ELF-1 (cell line): ENCODE results near the gene XPO6.

Experiments used
- DNase-seq: peaks from one replicate; pipeline ENCODE4 v3.0.0-alpha.2; 2016; ENCODE audit warnings: low read depth, low spot score

The XPO6 gene

DNA sequence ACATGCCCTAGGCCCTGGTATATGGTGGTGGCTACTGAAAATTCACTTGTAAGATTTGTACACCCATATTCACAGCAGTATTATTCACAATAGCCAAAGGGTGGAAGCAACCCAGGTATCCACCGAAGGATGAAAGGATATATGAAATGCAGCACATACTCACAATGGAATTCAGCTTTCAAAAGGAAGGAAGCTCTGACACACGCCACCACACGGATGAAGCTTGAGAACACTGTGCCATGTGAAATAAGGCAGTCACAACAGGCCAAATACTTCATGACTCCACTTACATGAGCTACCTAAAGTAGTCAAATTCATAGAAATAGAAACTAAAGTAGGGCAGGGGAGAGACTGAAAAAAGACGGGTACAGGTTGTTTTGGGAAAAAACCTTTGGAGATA is 2.9 kb downstream of the XPO6 start:
- no peak for DNase-seq

DNA sequence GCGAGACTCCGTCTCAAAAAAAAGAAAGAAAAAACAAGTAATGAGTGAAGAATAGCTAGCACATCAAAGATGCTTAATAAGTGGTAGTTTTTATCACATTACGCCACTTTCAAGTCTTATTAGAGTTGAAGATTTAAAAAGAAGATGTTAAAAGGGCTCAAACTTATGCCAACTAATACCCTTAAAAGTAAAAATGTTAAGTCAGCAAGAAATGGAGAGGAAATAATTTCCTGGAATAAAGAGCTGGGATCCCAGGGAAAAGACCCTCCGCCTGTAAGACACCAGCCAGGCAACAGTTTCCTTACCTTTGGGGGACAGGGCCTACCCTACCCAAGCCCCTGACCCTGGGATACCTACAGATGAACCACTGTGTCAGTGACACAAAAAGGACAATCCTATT is 3.6 kb downstream of the XPO6 start:
- no peak for DNase-seq

DNA sequence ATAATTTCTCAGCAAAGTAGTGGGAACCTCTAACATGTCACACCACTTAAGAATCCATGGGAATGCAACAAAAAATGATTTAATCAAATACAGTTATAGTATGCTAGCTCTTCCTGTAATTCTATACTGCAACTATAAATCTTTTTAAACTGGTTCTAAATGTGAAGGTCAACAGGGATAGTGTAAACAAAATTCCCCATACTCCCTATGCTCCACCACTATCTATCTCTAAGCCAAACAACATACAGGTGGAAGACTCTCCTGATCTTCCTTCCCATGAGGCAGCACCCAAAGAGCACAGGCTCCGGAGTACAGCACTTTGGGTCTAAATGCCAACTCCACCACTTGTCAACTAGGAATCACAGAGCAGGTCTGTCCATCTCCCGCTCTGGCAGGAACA is 4.4 kb downstream of the XPO6 start:
- no peak for DNase-seq

DNA sequence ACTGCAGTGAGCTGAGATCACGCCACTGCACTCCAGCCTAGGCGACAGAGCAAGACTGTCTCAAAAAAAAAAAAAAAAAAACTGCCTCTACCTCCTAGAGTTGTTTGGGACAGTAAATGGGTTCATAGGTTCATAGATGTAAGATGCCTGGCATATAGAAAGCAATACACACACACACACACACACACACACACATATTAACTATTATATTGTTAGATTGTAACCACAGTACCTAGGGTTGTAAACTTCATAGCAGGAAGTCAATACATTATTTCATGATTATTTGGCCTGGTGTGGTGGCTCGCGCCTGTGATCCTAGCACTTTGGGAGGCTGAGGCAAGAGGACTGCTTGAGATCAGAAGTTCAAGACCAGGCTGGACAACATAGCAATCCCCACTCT is 5.8 kb downstream of the XPO6 start:
- DNase-seq, result no peak

DNA sequence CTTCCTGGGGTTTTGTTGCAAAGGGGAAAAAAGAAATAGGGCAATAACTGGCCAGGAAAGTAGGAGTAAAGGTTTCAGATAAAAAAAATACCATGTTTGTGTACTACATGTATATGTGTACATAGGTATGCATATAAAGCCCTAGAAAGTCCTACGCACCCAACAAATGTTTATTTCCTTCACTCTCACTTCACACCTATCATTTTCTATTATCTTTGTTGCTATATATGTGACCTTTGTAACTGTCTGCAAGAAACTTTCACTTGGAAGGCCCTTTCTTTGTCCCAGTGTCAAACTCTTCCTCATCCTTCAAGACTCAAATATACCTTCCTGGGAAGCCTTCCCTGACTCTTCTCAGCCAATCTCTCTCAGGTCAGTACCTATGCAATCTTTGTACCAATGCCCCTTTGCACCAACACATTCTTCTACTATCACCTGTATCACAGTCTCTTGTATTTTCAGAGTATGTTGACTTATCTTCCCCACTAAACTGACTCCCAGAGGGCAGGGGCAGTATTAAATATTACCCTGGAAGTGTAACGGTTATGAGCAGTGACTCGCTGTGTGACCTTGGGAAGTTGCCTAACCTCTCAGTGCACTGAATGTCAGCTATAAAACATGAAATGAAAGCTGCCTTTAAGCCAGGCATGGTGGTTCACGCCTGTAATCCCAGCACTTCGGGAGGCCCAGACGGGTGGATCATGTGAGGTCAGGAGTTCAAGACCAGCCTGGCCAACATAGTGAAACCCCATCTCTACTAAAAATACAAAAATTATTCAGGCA is 6.5 kb downstream of the XPO6 start:
- no peak for DNase-seq

DNA sequence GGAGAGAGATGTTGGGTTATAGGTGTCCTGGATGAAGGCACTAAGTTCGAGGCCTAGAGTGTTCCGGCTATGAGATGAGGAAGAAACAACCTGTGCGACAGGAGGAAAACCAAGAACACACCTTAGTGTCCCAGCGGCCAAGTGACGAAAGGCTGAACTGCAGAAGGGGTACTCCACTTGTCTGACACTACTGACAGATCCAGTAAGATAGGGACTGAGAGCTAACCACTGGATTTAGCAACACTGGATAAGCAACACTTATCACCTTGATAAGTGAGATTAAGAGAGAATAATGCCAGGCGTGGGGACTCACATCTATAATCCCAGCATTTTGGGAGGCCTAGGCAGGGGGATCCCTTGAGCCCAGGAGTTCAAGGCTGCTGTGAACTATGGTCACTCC is 7.1 kb downstream of the XPO6 start:
- no peak for DNase-seq

DNA sequence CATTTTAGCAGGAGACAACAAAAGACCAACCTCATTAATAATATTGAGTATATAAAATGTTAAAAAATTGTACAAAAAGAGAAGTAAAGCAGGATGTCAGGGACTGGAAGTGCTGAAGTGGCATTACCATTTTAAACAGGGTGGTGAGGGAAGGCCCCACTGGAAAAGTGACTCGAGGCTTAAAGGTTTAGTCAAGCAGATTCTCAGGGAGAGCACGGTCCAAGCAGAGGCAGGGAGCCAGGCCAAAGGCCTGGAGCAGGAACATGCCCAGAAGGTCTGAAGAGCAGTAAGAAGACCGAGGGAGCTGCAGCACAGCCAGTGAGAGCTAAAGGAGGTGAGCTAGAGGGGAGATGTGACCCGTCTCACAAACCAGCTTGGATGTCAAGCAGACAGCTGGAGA is 7.6 kb downstream of the XPO6 start:
- DNase-seq, result no peak

DNA sequence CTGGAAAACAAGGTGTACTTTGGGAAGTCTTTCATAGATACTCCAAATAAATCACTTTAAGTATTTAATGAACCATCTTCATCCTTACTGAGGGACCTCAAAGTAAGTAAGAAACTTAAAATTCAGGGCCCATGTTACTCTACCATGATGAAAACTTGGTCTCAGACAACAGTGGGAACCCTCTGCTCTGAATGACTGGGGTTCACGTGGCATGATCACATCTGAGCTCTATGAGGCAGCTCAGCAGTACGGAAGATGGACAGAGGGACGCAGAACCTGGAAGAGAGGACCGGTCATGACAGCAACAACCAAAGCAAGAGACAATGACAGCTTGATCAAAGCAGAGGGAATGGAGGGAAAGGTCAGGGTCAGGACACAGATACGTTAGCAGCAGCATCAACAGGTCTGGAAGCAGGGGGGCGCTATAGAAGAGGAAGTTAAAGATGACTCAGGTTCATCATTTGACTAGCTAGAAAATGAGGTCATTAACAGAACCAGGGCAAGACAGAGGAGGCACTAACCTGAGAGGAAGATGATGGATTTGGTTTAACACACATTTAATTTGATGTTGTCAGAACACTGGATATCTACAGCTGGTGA is 9.5 kb downstream of the XPO6 start:
- no peak for DNase-seq

DNA sequence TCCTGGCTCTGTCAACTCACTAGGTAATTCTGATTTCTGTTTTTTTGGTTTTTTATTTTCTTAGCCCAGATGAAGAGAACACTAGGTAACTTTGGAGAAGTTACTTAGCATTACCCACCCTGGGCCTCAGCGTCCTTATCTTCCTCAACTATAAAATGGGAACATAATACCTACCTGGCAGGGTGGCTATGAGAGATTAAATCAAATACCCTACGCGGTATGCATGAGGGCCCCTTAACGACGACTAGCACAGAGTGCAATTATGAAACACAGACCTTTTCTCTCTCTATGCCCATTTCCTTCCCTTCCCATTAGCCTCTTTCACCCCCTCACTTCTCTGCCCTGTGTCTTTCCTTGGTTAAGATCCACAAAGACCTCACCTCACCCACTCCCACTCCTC is 11.1 kb downstream of the XPO6 start:
- no peak for DNase-seq

DNA sequence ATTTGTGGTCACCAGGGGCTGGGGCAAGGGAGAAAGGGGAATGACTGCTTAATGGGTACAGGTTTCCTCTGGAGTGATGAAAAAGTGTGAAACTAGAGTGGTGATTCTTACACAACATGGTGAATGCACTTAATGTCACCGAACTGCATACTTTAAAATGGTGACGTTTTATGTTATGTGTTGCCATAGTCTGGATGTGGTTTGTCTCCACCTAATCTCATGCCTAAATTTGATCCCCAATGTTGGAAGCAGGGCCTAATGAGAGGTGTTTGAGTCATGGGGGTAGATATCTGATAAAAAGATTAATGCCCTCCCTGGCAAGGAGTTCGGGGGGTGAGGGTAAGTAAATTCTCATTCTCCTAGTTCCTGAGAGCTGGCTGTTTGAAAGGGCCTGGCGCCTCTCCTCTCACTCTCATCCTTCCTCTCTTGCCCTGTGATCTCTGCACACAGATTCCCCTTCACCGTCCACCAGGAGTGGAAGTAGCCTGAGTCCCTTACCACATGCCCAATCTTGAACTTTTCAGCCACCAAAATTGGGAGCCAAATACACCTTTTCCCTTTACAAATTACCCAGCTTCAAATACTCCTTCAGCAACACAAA is 15.3 kb downstream of the XPO6 start:
- DNase-seq, result no peak

DNA sequence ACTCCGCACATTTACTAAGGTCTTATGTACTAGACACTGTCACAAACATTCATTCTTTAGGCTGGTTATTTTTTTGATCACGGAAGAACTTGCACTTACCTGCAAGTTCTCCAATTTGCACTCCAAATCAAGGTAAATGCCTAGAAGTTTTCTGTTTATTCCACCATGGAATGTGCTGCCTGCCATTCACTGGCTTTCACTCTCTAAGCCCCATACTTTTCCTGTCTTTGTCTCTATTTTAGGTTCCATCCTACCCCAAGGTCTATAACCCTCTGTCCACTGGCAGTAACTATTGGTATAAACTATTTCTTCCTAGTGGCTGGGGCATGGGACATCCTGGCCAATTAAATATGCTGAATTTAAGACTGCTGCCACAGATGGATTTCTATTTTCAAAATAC is 15.9 kb downstream of the XPO6 start:
- no peak for DNase-seq

DNA sequence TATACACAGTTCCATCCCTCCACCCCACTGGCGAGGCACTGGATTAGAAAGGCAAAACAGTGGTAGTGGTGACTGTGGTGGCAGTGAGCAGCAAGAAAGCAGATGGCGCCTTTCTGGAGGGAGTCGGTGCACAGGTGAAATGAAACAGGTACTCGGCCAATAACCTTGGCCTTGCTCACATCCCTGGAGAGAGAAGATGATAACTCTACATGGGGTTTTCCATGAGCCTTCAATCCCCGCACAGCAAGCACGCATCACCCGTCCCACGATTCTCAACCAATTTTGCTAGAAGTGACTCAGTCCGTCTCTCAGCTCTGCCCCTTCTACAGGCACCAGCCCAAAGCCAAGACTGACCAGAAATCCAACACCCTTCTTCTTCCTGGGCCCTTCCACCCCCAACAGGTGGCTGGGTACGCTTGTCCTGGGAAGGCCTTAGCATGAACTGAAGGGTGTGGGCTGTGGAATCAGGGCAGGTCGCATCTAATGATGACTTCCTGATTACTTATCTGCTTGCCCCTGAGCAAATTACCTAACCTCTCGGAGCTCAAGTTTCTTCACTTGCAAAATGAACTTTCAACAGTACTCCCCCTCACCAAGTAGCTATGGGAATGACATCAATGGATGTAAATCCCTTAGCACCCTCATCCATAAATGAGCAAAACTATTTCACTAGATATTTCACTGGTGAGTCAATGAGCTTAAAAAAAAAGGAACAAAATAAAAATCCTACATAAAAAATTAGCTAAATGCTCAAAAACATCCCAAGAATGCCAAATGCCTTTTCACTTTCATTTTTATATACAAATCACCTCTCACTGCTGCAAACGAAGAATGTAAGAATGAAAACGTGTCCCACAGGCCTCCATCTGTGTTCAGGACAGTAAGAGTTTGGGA is 18.0 kb downstream of the XPO6 start:
- no peak for DNase-seq

DNA sequence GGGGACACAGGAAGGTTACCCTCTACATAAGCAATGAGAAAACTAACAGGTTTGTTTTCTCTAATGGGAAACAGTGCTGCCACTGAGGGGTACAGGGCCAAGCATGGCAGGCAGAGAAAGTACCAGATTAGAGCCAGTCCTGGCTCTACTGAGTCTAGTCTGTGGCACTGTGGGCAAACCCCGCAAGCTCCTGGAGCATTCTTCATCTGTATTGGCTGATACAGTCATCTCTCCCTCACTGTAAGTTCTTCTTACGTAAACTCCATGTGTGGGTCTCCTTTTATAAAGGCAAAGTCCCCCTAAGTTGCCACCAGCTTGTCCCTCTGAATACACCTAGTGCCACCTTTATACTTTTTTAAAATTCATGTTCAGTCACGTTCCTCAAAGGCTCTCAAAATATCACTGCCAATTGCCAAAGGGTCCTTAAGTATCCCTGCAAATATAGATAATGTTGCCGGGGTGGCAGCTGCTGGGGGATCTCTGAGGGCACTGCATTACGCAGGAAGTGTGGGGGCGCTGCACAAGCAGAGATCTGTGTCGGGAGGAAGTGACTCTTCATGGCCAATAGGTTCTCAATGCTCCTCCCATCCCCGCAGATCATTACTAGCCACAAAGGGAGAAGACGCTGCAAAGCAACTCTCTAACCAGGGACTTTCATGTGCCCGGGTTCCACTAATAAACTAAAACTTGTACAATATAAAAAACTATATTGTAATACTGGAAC is 18.8 kb downstream of the XPO6 start:
- no peak for DNase-seq

DNA sequence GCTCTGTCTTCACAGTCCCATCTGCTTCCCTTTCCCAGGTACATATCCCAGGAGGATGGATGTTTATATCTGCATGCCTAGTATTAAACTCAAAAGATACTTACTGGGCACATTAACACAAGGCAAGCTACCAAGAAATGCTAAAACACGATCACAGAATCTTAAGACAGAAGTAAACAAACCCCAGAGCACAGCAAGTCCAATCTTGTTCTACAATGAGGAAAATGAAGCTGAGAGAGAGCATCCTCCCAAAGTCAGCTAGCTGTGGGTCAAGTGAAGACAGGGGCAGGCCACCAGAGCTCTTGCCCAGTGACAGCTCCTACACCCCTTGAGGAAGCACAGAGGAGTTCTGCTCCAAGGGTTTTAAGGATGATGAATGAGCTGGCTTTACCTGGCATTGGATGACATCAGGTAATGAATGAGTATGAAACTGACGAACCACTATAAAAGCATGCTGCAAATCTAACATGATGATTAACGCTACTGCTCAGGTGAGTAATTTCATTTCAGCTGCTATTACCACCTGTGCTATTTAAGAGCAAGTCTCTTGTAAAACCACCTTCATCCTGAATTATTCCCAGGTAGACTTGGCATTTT is 20.3 kb downstream of the XPO6 start:
- no peak for DNase-seq

DNA sequence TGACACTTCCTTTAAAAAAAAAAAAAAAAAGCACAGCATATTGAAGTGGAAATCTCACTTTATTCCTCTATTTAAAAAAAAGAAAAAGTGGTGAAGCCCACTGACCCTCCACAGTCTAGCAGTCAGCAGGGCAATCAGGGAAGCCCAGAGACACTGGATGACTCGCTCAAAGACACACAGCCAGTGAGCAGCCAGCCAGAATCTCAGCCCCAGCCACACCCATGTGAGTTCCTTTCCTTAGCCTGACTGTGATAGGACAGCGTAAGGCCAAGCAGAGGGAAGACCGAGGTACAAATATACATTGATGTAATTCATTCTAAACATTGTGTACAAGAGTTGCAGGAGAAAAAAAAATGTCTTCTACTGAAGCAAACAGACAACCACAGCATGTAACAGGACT is 22.5 kb downstream of the XPO6 start:
- DNase-seq, result no peak

DNA sequence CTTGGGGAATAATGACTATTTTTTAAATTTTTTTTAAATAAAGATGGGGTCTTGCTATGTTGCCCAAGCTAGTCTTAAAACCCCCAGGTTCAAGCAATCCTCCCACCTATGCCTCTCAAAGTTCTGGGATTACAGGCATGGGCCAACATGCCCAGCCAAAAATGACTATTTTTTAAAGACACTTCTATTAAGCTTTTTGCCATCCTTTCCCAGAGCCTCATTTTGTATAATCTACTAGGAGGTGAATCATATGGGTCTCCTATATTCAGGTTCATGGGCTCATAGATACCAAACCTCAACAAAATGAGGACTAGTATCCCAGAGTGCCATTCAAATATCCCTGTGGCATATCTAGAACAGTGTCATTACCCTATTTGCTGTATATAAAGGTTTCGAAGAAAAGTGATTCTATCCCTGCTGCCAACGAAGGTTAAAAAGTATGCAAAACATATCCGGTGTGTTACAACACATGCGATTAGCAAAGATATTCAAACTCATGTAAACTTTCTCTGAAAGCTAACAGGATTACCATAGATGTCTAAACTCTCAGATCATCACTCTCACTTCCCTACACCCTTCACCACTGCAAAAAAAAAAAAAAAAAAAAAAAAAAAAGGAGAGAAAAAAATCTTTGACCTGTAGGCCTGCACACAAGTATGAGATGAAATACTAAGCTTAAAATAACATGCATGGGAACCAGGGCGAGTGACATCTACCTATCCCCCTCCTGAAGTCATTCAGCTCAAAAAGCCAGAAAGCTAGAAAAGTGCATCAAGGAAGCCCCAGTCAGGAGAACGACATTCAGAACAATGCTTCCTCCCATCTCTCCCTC is 23.5 kb downstream of the XPO6 start:
- DNase-seq, result no peak

DNA sequence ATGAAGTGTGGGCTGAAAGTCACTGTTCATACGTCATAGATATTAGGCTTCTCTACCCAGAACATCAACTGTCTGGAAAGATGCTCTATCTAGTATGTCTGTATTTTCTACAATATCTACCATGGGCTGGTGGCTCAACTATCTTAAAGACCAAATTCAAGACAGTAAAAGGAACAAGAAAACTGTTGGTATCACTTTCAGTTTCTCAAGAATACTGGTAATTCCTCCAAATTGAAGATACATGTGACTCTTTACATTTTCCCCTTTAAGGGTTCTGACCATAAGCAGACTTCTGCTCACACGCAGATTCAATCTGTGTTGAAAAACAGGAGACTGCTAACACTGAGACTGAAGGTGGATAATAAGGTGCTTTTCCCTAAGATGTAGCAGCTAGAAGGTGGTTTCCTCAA is 24.2 kb downstream of the XPO6 start:
- DNase-seq, result no peak

DNA sequence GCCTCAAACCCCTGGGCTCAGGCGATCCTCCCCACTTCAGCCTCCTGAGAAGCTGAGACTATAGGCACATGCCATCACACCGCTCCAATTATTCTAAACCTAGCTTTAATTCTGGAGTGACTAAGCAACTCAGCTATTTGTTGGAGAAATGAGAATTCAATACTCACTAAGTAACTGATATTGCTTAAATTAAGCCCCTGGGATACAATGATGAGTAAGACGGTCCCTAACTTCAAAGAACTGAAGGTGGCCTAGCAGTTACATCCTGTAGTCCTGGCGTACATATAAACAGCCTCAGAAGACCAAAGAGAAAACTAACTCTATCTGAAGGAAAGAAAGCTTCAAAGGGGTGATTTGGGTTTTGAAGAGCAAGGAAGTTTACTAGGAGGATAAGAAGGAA is 25.0 kb downstream of the XPO6 start:
- DNase-seq, result no peak

DNA sequence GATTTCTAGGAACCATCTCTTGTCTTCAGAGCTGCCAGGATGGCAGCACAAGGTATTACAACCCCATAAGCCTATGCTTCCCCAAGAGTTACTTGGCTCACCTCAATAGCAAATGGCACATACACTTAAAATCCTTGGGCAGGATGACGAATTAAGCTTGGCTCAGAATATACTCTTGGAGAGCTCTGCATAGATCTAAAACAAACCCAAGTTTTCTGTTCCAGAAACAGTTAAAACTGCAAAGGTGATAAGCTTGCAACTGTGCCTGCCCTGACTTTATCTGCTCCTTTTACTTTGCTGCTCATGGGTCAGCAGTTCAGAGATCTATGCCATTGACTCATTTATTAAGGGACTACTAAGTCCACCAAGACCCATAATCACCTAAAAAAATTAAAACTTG is 26.1 kb downstream of the XPO6 start:
- DNase-seq, result no peak

DNA sequence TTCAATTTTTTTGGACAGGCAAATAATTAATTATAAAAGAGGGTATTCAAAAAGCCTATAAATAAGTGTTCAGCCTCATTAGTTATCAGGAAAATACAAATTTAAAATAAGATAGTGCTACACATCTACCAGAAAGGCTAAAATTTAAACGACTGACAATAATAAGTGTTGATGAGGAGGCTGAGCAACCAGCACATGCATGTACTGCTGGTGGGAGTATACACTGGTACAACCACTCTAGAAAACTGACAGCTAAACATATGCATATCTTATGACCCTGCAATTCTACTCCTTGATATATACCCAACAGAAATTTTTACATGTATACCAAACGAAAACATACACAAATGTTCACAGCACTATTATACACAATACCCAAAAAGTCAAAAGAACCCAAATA is 27.1 kb downstream of the XPO6 start:
- no peak for DNase-seq
